C4-2B (cell line): Measurements from ENCODE around the gene MIB2.
"Not testable (repeated sequence)": the region's sequence is repeated elsewhere in the genome, so short reads cannot be mapped to it uniquely, and the experiment has no call there.

ENCODE experiments used
- CTCF ChIP-seq: fragments of 450-650 bp; conservative IDR thresholded peaks from 2 replicates; pipeline ENCODE4 v1.5.1; 2017; ENCODE audit warnings: mild to moderate bottlenecking
- ZFX ChIP-seq: fragments of 450-650 bp; IDR thresholded peaks from 2 replicates; pipeline ENCODE4 v1.6.1; 2017

- not testable (repeated sequence) for TF ChIP-seq CTCF, ZFX
These were observed 23.2 kb downstream of the MIB2 start for GRCh38 chr1:1638528-1638927.
